Measurements from ENCODE around the gene ALDH1A3.

ALDH1A3 gene

GRCh38 chr15:100929641-100930042 lies 50.0 kb downstream of the ALDH1A3 start:
- DNase-seq, result no peak

GRCh38 chr15:100930306-100930848 lies 50.7 kb downstream of the ALDH1A3 start:
- no peak for DNase-seq

GRCh38 chr15:100931143-100931890 lies 51.7 kb downstream of the ALDH1A3 start:
- DNase-seq, result no peak

- DNase-seq, result no peak
Measured at GRCh38 chr15:100932676-100933348, 53.2 kb downstream of the ALDH1A3 start.

- DNase-seq, result no peak
Measured at GRCh38 chr15:100934166-100934565, 54.5 kb downstream of the ALDH1A3 start.

GRCh38 chr15:100934726-100935125 lies 55.1 kb downstream of the ALDH1A3 start:
- no peak for DNase-seq

- no peak for DNase-seq
Measured at GRCh38 chr15:100937171-100937570, 57.5 kb downstream of the ALDH1A3 start.

GRCh38 chr15:100939791-100940190 lies 60.2 kb downstream of the ALDH1A3 start:
- DNase-seq, result no peak

GRCh38 chr15:100940767-100941379 lies 61.2 kb downstream of the ALDH1A3 start:
- DNase-seq, result no peak

- DNase-seq, result no peak
Measured at GRCh38 chr15:100941536-100941935, 61.9 kb downstream of the ALDH1A3 start.

- no peak for DNase-seq
Measured at GRCh38 chr15:100942656-100943425, 63.2 kb downstream of the ALDH1A3 start.

- DNase-seq, result no peak
Measured at GRCh38 chr15:100944244-100944895, 64.7 kb downstream of the ALDH1A3 start.

- DNase-seq, result no peak
Measured at GRCh38 chr15:100944986-100945385, 65.4 kb downstream of the ALDH1A3 start.

GRCh38 chr15:100947760-100948429 lies 68.3 kb downstream of the ALDH1A3 start:
- no peak for DNase-seq

- no peak for DNase-seq
Measured at GRCh38 chr15:100948430-100948762, 68.8 kb downstream of the ALDH1A3 start.

- DNase-seq, result no peak
Measured at GRCh38 chr15:100949691-100950090, 70.1 kb downstream of the ALDH1A3 start.

- DNase-seq, result no peak
Measured at GRCh38 chr15:100951965-100952364, 72.3 kb downstream of the ALDH1A3 start.

- no peak for DNase-seq
Measured at GRCh38 chr15:100952566-100952965, 72.9 kb downstream of the ALDH1A3 start.

GRCh38 chr15:100958326-100959065 lies 78.9 kb downstream of the ALDH1A3 start:
- DNase-seq, result no peak

GRCh38 chr15:100959066-100960050 lies 79.7 kb downstream of the ALDH1A3 start:
- DNase-seq, result no peak

Measured in activated CD4-positive, CD25-positive, alpha-beta regulatory T cell (primary cell).